Erythroblast (primary cell): ENCODE measurements around the gene CMKLR1.

Experiments used
- GATA1 ChIP-seq: IDR thresholded peaks from 2 replicates; pipeline ENCODE4 v1.6.1; 2011; ENCODE audit warnings: low read depth, mild to moderate bottlenecking, control low read depth, low read length, moderate library complexity
- POLR2A ChIP-seq: IDR thresholded peaks from 2 replicates; pipeline ENCODE4 v1.6.1; 2011; ENCODE audit warnings: mild to moderate bottlenecking, low read length

DNA sequence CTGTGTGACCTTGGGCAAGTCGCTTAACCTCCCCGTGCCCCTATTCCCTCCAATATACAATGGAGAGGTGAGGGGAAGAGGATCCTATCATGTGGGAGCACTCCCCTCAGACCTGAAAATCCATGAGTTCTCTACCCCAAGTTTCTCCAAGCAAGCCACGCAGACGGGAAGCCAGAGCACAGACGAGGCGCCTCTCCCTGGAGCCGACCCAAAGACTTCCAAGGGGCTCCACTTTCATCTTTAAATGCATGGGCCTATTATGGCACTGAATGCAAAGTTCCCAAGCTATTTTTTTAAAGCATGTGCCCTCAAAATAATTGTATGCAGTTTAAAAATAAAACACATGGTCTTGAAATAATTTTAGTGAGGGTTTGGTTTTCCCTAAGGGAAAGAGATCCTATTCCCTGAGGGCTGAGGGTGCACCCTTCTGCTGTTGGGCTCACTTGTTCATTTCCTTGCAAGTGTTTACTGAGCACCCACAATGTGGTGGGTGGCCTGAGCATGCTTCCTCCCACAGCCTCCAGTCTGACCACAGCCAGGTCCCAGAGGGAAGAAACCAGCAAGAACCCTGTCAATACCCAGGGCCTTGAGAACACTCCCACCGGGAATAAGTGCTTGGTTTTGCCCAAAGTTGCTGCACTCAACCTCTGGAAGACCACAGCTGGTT is 14.6 kb downstream of the CMKLR1 start:
- TF ChIP-seq POLR2A (no peak), GATA1 (no peak)
